T47D (cell line): ENCODE results near the gene RERG.
"Not testable (repeated sequence)": the region's sequence is repeated elsewhere in the genome, so short reads cannot be mapped to it uniquely, and the experiment has no call there.

Source experiments
- DNase-seq, 2 experiments: peaks; one replicate each; pipeline versions ENCODE4 v3.0.0 to v3.0.0-alpha.2; 2011 to 2012; ENCODE audit warnings: low read depth in 1 of 2, low spot score in 1 of 2
- JUND ChIP-seq: IDR thresholded peaks from 2 replicates; pipeline ENCODE4 v1.6.1; 2012; ENCODE audit warnings: low read depth
- in situ Hi-C: cut with HindIII; loops from 2 replicates; pipeline ENCODE4 v1.10.0; 2016; ENCODE audit warnings: low sequenced_read_pairs, low pct_unique_long_range_greater_than_20kb

The RERG gene

GRCh38 chr12:15088105-15088504 is 133.1 kb downstream of the RERG start:
- in situ Hi-C loops: no loop called here
- no peak for DNase-seq
- TF ChIP-seq JUND: no peak

DNA sequence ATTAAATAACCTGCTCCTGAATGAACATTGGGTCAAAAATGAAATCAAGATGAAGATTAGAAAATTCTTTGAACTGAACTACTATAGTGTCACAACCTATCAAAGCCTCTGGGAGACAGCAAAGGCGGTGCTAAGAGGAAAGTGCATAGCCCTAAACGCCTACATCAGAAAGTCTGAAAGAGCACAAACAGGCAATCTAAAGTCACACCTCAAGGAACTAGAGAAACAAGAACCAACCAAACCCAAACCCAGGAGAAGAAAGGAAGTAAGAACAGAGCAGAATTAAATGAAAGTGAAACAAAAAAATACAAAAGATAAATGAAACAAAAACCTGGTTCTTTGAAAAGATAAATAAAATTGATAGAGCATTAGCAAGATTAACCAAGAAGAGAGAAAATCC is 143.5 kb downstream of the RERG start:
- in situ Hi-C loops, DNase-seq: not testable (repeated sequence)

GRCh38 chr12:15074351-15074750 is 146.9 kb downstream of the RERG start:
- TF ChIP-seq JUND: no peak
- in situ Hi-C loops: no loop called here
- no peak for DNase-seq

DNA sequence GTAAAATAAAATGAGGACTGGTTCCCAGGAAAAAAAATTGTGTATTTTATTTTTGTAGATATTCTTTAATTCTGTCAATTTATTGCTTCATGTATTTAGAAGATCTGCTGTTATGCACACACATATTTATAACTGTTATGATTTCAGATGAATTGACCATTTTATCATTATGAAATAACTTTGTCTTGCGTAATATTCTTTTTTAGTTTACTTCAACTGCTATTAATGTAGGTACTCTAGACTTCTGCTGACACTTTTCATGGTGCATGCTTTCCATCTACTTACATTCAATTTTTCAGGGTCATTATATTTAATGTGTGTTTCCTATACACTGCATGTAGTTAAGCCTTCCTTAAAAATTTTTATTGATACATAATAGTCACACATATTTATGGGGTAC is 162.1 kb downstream of the RERG start:
- no peak for DNase-seq
- in situ Hi-C loops: no loop called here
- no peak for TF ChIP-seq JUND
